Measurements from ENCODE around the gene NPIPB4. TPM values are rescaled to one million over a fixed set of nuclear protein-coding genes. Genes with fewer than 3 reads are reported as not detected.

Gene NPIPB4
- total RNA-seq = 4.7 and 6.0 TPM in 2 replicates

GRCh38 chr16:21857656-21858055 lies at the start of gene NPIPB4:
TSS of gene NPIPB4 (minus strand) at chr16:21857756. CDS start at chr16:21857378, 378 bp downstream.

Other genes starting within 250 kb of the NPIPB4 start
- gene IGSF6, start 205.1 kb downstream of the NPIPB4 start, total RNA-seq = not detected in 2 replicates
- gene OTOA, start 193.8 kb downstream of the NPIPB4 start, total RNA-seq = not detected in 2 replicates
- 115 and 118 TPM in 2 replicates for gene UQCRC2, start 95.6 kb upstream of the NPIPB4 start, total RNA-seq
- not detected in 2 replicates for gene PDZD9, start 143.4 kb upstream of the NPIPB4 start, total RNA-seq
- 12.5 and 37.0 TPM in 2 replicates for gene MOSMO, start 150.4 kb upstream of the NPIPB4 start, total RNA-seq
- gene VWA3A, start 234.8 kb upstream of the NPIPB4 start, total RNA-seq = not detected in 2 replicates

Data from cardiac atrium fibroblast (primary cell).